H9 (cell line): ENCODE results near the gene CD1E. TPM values are rescaled to one million over a fixed set of nuclear protein-coding genes. Genes with fewer than 3 reads are reported as not detected.

Source experiments
- DNase-seq: peaks from one replicate; pipeline ENCODE4 v3.0.0-alpha.2; 2017
- H2AFZ ChIP-seq: one replicate; pipeline ENCODE4 v1.6.1; 2013; ENCODE audit warnings: mild to moderate bottlenecking, low read length, control low read depth, moderate library complexity
- H2AK5ac ChIP-seq: 2 replicates; pipeline ENCODE4 v1.6.1; 2013; ENCODE audit warnings: low read length, control low read depth, mixed read lengths; ENCODE audit not compliant: insufficient read length
- H2BK120ac ChIP-seq: one replicate; pipeline ENCODE4 v1.6.1; 2013; ENCODE audit warnings: low read depth, mild to moderate bottlenecking, low read length, control low read depth, inconsistent platforms; ENCODE audit not compliant: poor library complexity, severe bottlenecking
- H2BK12ac ChIP-seq: 2 replicates; pipeline ENCODE4 v1.6.1; 2013; ENCODE audit warnings: low read length, control low read depth, mixed read lengths, low read depth; ENCODE audit not compliant: insufficient read length
- H2BK15ac ChIP-seq: 2 replicates; pipeline ENCODE4 v1.6.1; 2013; ENCODE audit warnings: low read depth, low read length, control low read depth
- H2BK20ac ChIP-seq: one replicate; pipeline ENCODE4 v1.6.1; 2013; ENCODE audit warnings: low read depth, mild to moderate bottlenecking, low read length, control low read depth, inconsistent platforms; ENCODE audit not compliant: poor library complexity, severe bottlenecking
- H2BK5ac ChIP-seq: 2 replicates; pipeline ENCODE4 v1.6.1; 2013; ENCODE audit warnings: low read length, control low read depth, mixed read lengths; ENCODE audit not compliant: insufficient read length
- H3K14ac ChIP-seq: 2 replicates; pipeline ENCODE4 v1.6.1; 2013; ENCODE audit warnings: low read length, control low read depth; ENCODE audit not compliant: insufficient read depth
- H3K18ac ChIP-seq: 2 replicates; pipeline ENCODE4 v1.6.1; 2013; ENCODE audit warnings: low read depth, mild to moderate bottlenecking, mixed read lengths, low read length, control low read depth; ENCODE audit not compliant: insufficient read length
- H3K23ac ChIP-seq: 2 replicates; pipeline ENCODE4 v1.6.1; 2013; ENCODE audit warnings: low read length, control low read depth, mixed read lengths, low read depth; ENCODE audit not compliant: insufficient read length
- H3K23me2 ChIP-seq: 2 replicates; pipeline ENCODE4 v1.6.1; 2013; ENCODE audit warnings: low read depth, mild to moderate bottlenecking, mixed read lengths, low read length, control low read depth; ENCODE audit not compliant: insufficient read length, poor library complexity, severe bottlenecking
- H3K27ac ChIP-seq: 2 replicates; pipeline ENCODE4 v1.5.1; 2013; ENCODE audit warnings: low read length, control low read depth, mixed read lengths, low read depth; ENCODE audit not compliant: insufficient read length
- H3K27me3 ChIP-seq: 2 replicates; pipeline ENCODE4 v1.6.1; 2013; ENCODE audit warnings: low read length, control low read depth, inconsistent platforms; ENCODE audit not compliant: insufficient read depth
- H3K4ac ChIP-seq: 2 replicates; pipeline ENCODE4 v1.6.1; 2013; ENCODE audit warnings: low read depth, mild to moderate bottlenecking, control low read depth, inconsistent platforms, low read length, moderate library complexity
- H3K4me1 ChIP-seq: 2 replicates; pipeline ENCODE4 v1.6.1; 2013; ENCODE audit warnings: low read length, control low read depth, inconsistent platforms; ENCODE audit not compliant: insufficient read depth
- H3K4me2 ChIP-seq: 2 replicates; pipeline ENCODE4 v1.6.1; 2013; ENCODE audit warnings: low read length, control low read depth, mixed read lengths; ENCODE audit not compliant: insufficient read length, insufficient read depth
- H3K56ac ChIP-seq: 2 replicates; pipeline ENCODE4 v1.6.1; 2013; ENCODE audit warnings: low read depth, mild to moderate bottlenecking, mixed read lengths, low read length, control low read depth; ENCODE audit not compliant: insufficient read length
- H3K79me1 ChIP-seq: 2 replicates; pipeline ENCODE4 v1.6.1; 2013; ENCODE audit warnings: low read depth, mild to moderate bottlenecking, moderate library complexity, low read length, control low read depth, inconsistent platforms; ENCODE audit not compliant: insufficient read depth, poor library complexity, severe bottlenecking
- H3K79me2 ChIP-seq: 2 replicates; pipeline ENCODE4 v1.6.1; 2013; ENCODE audit warnings: low read length, control low read depth, inconsistent platforms; ENCODE audit not compliant: insufficient read depth
- H3K9ac ChIP-seq: 2 replicates; pipeline ENCODE4 v1.6.1; 2013; ENCODE audit warnings: low read length, control low read depth, mixed read lengths; ENCODE audit not compliant: insufficient read length; ENCODE audit errors: extremely low read depth
- H3K9me3 ChIP-seq: one replicate; pipeline ENCODE4 v1.6.1; 2013; ENCODE audit warnings: low read depth, low read length, inconsistent platforms; ENCODE audit not compliant: control insufficient read depth
- H3T11ph ChIP-seq: one replicate; pipeline ENCODE4 v1.6.1; 2013; ENCODE audit warnings: mild to moderate bottlenecking, low read length, control low read depth, inconsistent platforms
- H4K20me1 ChIP-seq: one replicate; pipeline ENCODE4 v1.6.1; 2013; ENCODE audit not compliant: control insufficient read depth, insufficient read length, insufficient read depth
- H4K5ac ChIP-seq: 2 replicates; pipeline ENCODE4 v1.6.1; 2013; ENCODE audit warnings: low read depth, mild to moderate bottlenecking, mixed read lengths, low read length, control low read depth; ENCODE audit not compliant: insufficient read length
- H4K8ac ChIP-seq: replicated peaks from 2 replicates; pipeline ENCODE4 v1.6.1; 2013; ENCODE audit warnings: low read length, control low read depth, mixed read lengths, low read depth; ENCODE audit not compliant: insufficient read length
- H4K91ac ChIP-seq: 2 replicates; pipeline ENCODE4 v1.6.1; 2013; ENCODE audit warnings: low read depth, mild to moderate bottlenecking, moderate library complexity, mixed read lengths, low read length, control low read depth; ENCODE audit not compliant: insufficient read length
- H3K27ac Mint-ChIP-seq, 3 experiments: 2 replicates in 2 of 3; 3 replicates in 1 of 3; pipeline ENCODE4 v1.8.0; 2020 to 2021; ENCODE audit warnings: mixed read lengths in 3 of 3, mild to moderate bottlenecking in 1 of 3, moderate library complexity in 1 of 3
- H3K27me3 Mint-ChIP-seq: 2 replicates; pipeline ENCODE4 v1.8.0; 2021; ENCODE audit warnings: low read depth, mild to moderate bottlenecking, moderate library complexity, mixed read lengths
- H3K36me3 Mint-ChIP-seq, 3 experiments: 2 replicates in 2 of 3; 3 replicates in 1 of 3; pipeline ENCODE4 v1.8.0; 2020 to 2021; ENCODE audit warnings: low read depth in 3 of 3, mixed read lengths in 3 of 3; ENCODE audit not compliant: insufficient read depth in 1 of 3
- H3K4me1 Mint-ChIP-seq, 2 experiments: 2 replicates each; pipeline ENCODE4 v1.8.0; 2020; ENCODE audit warnings: mixed read lengths in 2 of 2
- H3K4me3 Mint-ChIP-seq, 2 experiments: 2 replicates in 1 of 2; 3 replicates in 1 of 2; pipeline ENCODE4 v1.8.0; 2020 to 2021; ENCODE audit warnings: mild to moderate bottlenecking in 2 of 2, mixed read lengths in 2 of 2, moderate library complexity in 1 of 2
- H3K9me3 Mint-ChIP-seq, 2 experiments: 2 replicates in 1 of 2; 3 replicates in 1 of 2; pipeline ENCODE4 v1.8.0; 2020; ENCODE audit warnings: mild to moderate bottlenecking in 2 of 2, mixed read lengths in 2 of 2, moderate library complexity in 1 of 2
- WGBS: extraction: QIAGEN DNeasy Blood & Tissue Kit; methylation state at CpG from one replicate; pipeline ENCODE4 v1.1.7; 2013; ENCODE audit warnings: missing lambda C conversion rate, low lambda C conversion rate, mixed read lengths; ENCODE audit not compliant: insufficient read length; ENCODE audit errors: extremely low coverage; 5-methylcytosine and 5-hydroxymethylcytosine counted together
- total RNA-seq: library from RNA; stranded (reverse); gene quantifications from 2 replicates; pipeline ENCODE4 v1.2.1, GENCODE V29; 2021
- TF ChIP-seq, protein P1 (sequence below): fragments of 200-600 bp; sonication (generic); conservative IDR thresholded peaks from 3 replicates; pipeline ENCODE4 v1.8.0; 2021; ENCODE audit warnings: antibody characterized with exemption, mild to moderate bottlenecking

The CD1E gene
- total RNA-seq, 1 experiment from 2014 or later = not detected

DNA sequence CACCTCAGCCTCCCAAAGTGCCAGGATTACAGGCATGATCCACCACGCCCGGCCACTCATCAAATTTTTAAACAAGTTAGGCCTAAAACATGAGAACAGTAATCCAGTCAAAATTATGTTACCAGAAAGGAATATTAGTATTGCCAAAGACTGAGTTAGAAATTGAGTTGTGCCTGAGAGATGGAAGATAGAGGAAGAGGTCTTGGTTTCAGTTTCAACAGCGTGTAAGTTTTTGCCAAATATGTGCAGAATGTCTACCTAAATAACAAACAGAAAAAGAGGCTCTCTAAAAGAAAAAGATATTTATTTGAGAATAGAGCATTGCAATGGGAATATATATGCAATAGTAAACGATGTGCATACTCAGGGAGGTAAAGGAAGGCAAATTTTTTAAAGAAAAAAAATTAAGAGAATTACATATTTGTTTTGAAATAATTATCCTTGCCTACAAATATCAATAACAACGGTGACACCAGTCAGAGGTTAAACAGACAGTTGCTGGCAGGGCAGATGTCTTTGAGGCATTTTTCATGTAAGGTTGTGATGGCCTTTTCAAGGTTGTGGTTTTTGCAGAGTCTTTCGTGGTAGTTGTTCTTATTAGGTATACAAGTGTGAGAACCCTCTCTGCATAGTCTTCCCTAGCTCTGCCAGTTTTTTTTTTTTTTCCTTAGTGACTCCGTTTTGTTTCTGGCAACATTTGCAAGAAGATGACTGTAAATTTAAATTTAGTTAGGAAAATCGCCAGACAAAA, 20.1 kb upstream of the CD1E start:
- no peaks in the 10 kb centered on the region for H3K4me1 Mint-ChIP-seq

More for the DNA sequence above, 20.1 kb upstream of the CD1E start:
- WGBS = no CpG with 5 or more reads among the region's 8 CpGs
- Histone ChIP-seq H3K9me3 (no peaks in the 10 kb centered on the region), H2AK5ac (no peak overlapping the region), H2BK120ac (no peak overlapping the region), H3K27me3 (no peaks in the 10 kb centered on the region), H3K23me2 (no peaks in the 10 kb centered on the region), H3K18ac (no peak overlapping the region), H2AFZ (no peak overlapping the region), H2BK15ac (no peak overlapping the region), H3K4ac (no peak overlapping the region), H2BK20ac (no peak overlapping the region), H3K14ac (no peak overlapping the region), H4K91ac (no peak overlapping the region), H3K79me1 (no peaks in the 10 kb centered on the region), H3K4me2 (no peak overlapping the region), H4K5ac (no peak overlapping the region), H3K27ac (no peak overlapping the region), H3K79me2 (no peaks in the 10 kb centered on the region), H2BK5ac (no peak overlapping the region), H3K9ac (no peak overlapping the region), H4K8ac (no peak overlapping the region), H3K23ac (no peak overlapping the region), H3K4me1 (no peaks in the 10 kb centered on the region), H3K56ac (no peak overlapping the region), H2BK12ac (no peak overlapping the region), H3T11ph (no peak overlapping the region), H4K20me1 (no peaks in the 10 kb centered on the region)
- no peak for DNase-seq
- H3K4me3 Mint-ChIP-seq = no peak overlapping the region
- no peaks in the 10 kb centered on the region; the same call in none of the 2 replicates for H3K27me3 Mint-ChIP-seq
- peaks cover 0 to 2% of the 10 kb centered on the region in 2 experiments; a peak in 1 of 5 replicates for H3K9me3 Mint-ChIP-seq
- no peak overlapping the region for H3K27ac Mint-ChIP-seq
- TF ChIP-seq, protein P1, sequence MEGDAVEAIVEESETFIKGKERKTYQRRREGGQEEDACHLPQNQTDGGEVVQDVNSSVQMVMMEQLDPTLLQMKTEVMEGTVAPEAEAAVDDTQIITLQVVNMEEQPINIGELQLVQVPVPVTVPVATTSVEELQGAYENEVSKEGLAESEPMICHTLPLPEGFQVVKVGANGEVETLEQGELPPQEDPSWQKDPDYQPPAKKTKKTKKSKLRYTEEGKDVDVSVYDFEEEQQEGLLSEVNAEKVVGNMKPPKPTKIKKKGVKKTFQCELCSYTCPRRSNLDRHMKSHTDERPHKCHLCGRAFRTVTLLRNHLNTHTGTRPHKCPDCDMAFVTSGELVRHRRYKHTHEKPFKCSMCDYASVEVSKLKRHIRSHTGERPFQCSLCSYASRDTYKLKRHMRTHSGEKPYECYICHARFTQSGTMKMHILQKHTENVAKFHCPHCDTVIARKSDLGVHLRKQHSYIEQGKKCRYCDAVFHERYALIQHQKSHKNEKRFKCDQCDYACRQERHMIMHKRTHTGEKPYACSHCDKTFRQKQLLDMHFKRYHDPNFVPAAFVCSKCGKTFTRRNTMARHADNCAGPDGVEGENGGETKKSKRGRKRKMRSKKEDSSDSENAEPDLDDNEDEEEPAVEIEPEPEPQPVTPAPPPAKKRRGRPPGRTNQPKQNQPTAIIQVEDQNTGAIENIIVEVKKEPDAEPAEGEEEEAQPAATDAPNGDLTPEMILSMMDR = no peak
- no peaks in the 10 kb centered on the region for H3K36me3 Mint-ChIP-seq
